Measurements from ENCODE around the gene GOT1.

GRCh38 chr10:99449023-99449422 lies 18.6 kb upstream of the GOT1 start:
- TF ChIP-seq POLR2A (IDR thresholded peaks at IDR 0.05) (no peak), CTCF (IDR thresholded peaks at IDR 0.05) (no peak)

Measured in vagina (tissue), 2 donors.